ENCODE measurements around the gene ZNF800.
A peak's percentile ranks its signal among the peaks of the same experiment; 100 is the strongest.

Gene ZNF800

GRCh38 chr7:127392566-127393367, at the start of gene ZNF800 (continued):
- TF ChIP-seq MZF1 (tag by site-specific recombination; IDR thresholded peaks at IDR 0.05; ENCODE audit: borderline replicate concordance): peak; percentile 76
- no peak for TF ChIP-seq ZBTB44 (tag by site-specific recombination; IDR thresholded peaks at IDR 0.05)
- TF ChIP-seq IKZF3 (tag by site-specific recombination; IDR thresholded peaks at IDR 0.05): peak; percentile 55; the same call in 1 of the 2 replicates
- no peak for TF ChIP-seq ZNF776 (tag by site-specific recombination; IDR thresholded peaks at IDR 0.05; ENCODE audit: borderline replicate concordance)
- TF ChIP-seq ZNF426 (tag by site-specific recombination; IDR thresholded peaks at IDR 0.05): no peak
- TF ChIP-seq SETDB1 (IDR thresholded peaks at IDR 0.05; ENCODE audit: insufficient read length, low read length): no peak
- TF ChIP-seq, protein P1, sequence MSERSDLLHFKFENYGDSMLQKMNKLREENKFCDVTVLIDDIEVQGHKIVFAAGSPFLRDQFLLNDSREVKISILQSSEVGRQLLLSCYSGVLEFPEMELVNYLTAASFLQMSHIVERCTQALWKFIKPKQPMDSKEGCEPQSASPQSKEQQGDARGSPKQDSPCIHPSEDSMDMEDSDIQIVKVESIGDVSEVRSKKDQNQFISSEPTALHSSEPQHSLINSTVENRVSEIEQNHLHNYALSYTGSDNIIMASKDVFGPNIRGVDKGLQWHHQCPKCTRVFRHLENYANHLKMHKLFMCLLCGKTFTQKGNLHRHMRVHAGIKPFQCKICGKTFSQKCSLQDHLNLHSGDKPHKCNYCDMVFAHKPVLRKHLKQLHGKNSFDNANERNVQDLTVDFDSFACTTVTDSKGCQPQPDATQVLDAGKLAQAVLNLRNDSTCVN (tag by site-specific recombination; optimal IDR thresholded peaks at IDR 0.05): peak; percentile 79
- no peak for TF ChIP-seq ZNF280D (tag by site-specific recombination; IDR thresholded peaks at IDR 0.05)
- peak; percentile 67 for TF ChIP-seq ZNF518A (tag by site-specific recombination; conservative IDR thresholded peaks at IDR 0.05; ENCODE audit: low read depth)
- TF ChIP-seq ZIC2 (tag by site-specific recombination; IDR thresholded peaks at IDR 0.05): no peak
- peak; percentile 34 for TF ChIP-seq EGR2 (tag by site-specific recombination; IDR thresholded peaks at IDR 0.05; ENCODE audit: low read depth)
- peak; percentile 93 for TF ChIP-seq ZNF341 (tag by site-specific recombination; IDR thresholded peaks at IDR 0.05; ENCODE audit: low read depth)
- TF ChIP-seq ZNF16 (tag by site-specific recombination; IDR thresholded peaks at IDR 0.05; ENCODE audit: low read depth): no peak
- no peak; the same call in 1 of the 2 replicates for TF ChIP-seq ZNF513 (tag by site-specific recombination; IDR thresholded peaks at IDR 0.05)
- peak; percentile 63 for TF ChIP-seq ZNF366 (tag by site-specific recombination; conservative IDR thresholded peaks at IDR 0.05)
- no peak for TF ChIP-seq ZFP41 (tag by site-specific recombination; IDR thresholded peaks at IDR 0.05; ENCODE audit: borderline replicate concordance)
- no peak for TF ChIP-seq ZNF654 (tag by site-specific recombination; IDR thresholded peaks at IDR 0.05; ENCODE audit: low read depth)
- TF ChIP-seq ZNF529 (tag by site-specific recombination; IDR thresholded peaks at IDR 0.05; ENCODE audit: insufficient replicate concordance): no peak
- peak; percentile 28; the same call in 1 of the 2 replicates for TF ChIP-seq ZBTB10 (tag by site-specific recombination; IDR thresholded peaks at IDR 0.05)

Data from HEK293 (cell line).